ENCODE measurements around the gene KRT34.

DNA sequence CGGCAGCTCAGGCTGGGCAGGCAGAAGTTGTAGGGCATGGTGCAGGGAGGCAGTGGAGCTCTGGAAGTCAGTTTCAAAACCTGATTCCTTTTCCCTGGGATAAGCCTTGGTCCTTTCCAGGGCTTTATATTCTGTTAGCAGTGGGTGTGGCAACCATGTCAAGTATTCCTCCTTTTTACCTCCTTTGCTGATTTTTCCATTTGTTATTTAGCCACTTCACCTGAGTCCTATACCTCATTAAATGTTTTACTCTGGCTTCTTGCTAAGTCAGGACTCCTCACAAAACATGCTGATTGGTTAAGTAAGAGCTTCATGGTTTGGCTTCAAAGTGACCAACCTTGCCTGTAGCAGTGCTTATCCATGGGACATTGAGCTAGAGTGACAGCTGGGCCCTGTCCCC, 12.4 kb downstream of the KRT34 start, which contains the start of gene KRT33B:
- TF ChIP-seq, protein P1, sequence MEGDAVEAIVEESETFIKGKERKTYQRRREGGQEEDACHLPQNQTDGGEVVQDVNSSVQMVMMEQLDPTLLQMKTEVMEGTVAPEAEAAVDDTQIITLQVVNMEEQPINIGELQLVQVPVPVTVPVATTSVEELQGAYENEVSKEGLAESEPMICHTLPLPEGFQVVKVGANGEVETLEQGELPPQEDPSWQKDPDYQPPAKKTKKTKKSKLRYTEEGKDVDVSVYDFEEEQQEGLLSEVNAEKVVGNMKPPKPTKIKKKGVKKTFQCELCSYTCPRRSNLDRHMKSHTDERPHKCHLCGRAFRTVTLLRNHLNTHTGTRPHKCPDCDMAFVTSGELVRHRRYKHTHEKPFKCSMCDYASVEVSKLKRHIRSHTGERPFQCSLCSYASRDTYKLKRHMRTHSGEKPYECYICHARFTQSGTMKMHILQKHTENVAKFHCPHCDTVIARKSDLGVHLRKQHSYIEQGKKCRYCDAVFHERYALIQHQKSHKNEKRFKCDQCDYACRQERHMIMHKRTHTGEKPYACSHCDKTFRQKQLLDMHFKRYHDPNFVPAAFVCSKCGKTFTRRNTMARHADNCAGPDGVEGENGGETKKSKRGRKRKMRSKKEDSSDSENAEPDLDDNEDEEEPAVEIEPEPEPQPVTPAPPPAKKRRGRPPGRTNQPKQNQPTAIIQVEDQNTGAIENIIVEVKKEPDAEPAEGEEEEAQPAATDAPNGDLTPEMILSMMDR (IDR thresholded peaks at IDR 0.05) = no peak
- TF ChIP-seq POLR2A (IDR thresholded peaks at IDR 0.05) = no peak
- TF ChIP-seq EP300 (IDR thresholded peaks at IDR 0.05) = no peak

Data from ovary (tissue), 3 donors.